Measurements from ENCODE around the gene PLCH2.

The PLCH2 gene

DNA sequence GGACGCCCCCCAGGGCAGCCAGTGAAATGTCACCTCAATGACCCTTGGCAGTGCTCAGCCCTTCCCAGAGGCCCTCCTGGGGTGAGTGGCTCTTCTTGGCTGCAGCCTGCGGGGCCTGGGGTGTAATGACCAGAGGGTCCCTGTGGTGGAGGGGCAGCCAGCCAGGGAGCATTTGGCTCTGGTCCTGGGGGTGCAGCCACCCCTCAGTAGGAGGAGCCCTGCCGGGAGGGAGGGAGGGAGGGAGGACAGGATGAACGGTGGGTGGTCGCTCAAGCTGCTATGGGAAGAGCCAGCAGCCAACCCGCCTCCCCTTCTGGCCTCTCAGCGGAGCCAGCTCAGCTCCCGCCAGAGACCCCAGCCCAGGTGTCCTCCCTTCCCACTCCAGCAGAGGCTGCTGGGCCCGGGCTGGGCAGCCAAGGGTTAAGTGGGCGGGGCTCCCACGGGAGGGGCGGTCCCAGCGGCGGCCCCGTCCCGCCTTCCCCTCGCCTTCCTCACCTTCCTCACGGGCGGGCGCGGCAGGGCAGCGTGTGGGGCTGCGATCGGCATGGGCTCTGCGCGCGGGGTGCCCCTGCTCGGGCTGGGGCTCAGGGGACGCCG lies 9.0 kb upstream of the PLCH2 start:
- H3K36me3 ChIP-seq (ENCODE audit: insufficient read depth, low read length) = no peaks in the 10 kb centered on the region
- no peaks in the 10 kb centered on the region; the same call in 1 of the 2 replicates for H3K27me3 ChIP-seq (ENCODE audit: insufficient read depth, low read length)
- H3F3A ChIP-seq (ENCODE audit: insufficient read depth, low read length) = no peaks in the 10 kb centered on the region
- no peak overlapping the region for H3K9ac ChIP-seq (ENCODE audit: low read length)
- no peaks in the 10 kb centered on the region for H3K4me1 ChIP-seq (ENCODE audit: insufficient read depth, low read length, severe bottlenecking)
- H3K27ac ChIP-seq (ENCODE audit: low read depth, low read length, poor library complexity, severe bottlenecking) = no peak overlapping the region
- no peak overlapping the region for H3K4me2 ChIP-seq (ENCODE audit: low read length)
- no peaks in the 10 kb centered on the region for H3K79me2 ChIP-seq (ENCODE audit: insufficient read depth, low read length)
- TF ChIP-seq EZH2 (IDR thresholded peaks at IDR 0.05; ENCODE audit: borderline replicate concordance, low read length) = no peak
- TF ChIP-seq, protein P1, sequence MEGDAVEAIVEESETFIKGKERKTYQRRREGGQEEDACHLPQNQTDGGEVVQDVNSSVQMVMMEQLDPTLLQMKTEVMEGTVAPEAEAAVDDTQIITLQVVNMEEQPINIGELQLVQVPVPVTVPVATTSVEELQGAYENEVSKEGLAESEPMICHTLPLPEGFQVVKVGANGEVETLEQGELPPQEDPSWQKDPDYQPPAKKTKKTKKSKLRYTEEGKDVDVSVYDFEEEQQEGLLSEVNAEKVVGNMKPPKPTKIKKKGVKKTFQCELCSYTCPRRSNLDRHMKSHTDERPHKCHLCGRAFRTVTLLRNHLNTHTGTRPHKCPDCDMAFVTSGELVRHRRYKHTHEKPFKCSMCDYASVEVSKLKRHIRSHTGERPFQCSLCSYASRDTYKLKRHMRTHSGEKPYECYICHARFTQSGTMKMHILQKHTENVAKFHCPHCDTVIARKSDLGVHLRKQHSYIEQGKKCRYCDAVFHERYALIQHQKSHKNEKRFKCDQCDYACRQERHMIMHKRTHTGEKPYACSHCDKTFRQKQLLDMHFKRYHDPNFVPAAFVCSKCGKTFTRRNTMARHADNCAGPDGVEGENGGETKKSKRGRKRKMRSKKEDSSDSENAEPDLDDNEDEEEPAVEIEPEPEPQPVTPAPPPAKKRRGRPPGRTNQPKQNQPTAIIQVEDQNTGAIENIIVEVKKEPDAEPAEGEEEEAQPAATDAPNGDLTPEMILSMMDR (IDR thresholded peaks at IDR 0.05; ENCODE audit: low read length) = no peak
- H2AFZ ChIP-seq (ENCODE audit: low read length) = no peak overlapping the region
- no peak overlapping the region for H3K4me3 ChIP-seq (ENCODE audit: low read depth, low read length, poor library complexity, severe bottlenecking)
- no peaks in the 10 kb centered on the region for H3K9me2 ChIP-seq (ENCODE audit: low read depth, low read length)
- H4K20me1 ChIP-seq (ENCODE audit: insufficient read depth, low read length) = no peaks in the 10 kb centered on the region
- H3K9me3 ChIP-seq (ENCODE audit: low read length) = no peaks in the 10 kb centered on the region

DNA sequence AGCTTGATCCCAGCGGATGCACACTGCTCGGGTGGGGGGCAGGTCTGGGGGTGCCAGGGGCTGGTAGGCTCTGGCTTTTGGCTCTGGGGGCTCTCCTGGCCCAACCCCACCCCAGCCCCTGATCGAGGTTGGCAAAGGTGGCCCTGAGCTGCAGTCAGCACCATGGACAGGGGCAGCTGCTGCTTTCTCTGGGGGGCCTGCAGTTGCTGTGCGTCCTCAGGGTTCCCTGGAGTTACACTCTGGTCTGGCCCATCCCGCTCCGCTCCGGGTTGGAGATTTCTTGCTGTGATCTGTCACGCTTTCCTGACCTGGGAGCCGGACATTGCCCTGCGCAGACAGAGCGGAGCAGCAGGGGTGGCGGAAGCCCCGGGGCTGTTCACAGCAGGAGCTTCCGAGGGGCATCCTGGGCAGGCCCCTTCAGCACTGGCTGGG lies 8.0 kb upstream of the PLCH2 start:
- H3K4me3 ChIP-seq (ENCODE audit: low read depth, low read length, poor library complexity, severe bottlenecking) = no peak overlapping the region

DNA sequence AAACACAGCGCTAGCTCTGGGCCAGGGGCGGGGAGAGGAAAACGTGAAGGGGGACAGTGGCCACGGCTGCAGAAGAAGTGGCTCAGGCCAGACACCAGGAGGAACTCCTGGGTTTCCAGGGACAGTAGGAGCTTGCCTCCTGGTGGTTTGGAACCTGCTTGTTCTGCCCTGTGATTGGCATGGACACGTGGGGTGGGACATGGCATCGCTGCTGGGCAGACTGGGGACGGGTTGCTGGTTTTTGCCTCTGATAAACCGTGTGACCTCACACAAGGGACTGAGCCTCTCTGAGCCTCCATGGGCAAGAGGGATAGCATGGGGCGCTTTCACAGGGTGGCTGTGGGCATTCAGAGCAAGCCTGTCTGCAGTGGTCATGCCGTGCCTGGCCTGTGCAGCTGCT lies 7.5 kb upstream of the PLCH2 start:
- H3K4me1 ChIP-seq (ENCODE audit: insufficient read depth, low read length, severe bottlenecking) = no peaks in the 10 kb centered on the region
- no peak overlapping the region for H2AFZ ChIP-seq (ENCODE audit: low read length)
- H3K4me2 ChIP-seq (ENCODE audit: low read length) = no peak overlapping the region
- H3K9ac ChIP-seq (ENCODE audit: low read length) = no peak overlapping the region
- H3F3A ChIP-seq (ENCODE audit: insufficient read depth, low read length) = no peaks in the 10 kb centered on the region
- no peaks in the 10 kb centered on the region for H3K9me3 ChIP-seq (ENCODE audit: low read length)
- TF ChIP-seq EZH2 (IDR thresholded peaks at IDR 0.05; ENCODE audit: borderline replicate concordance, low read length) = no peak
- TF ChIP-seq, protein P1 (IDR thresholded peaks at IDR 0.05; ENCODE audit: low read length) = no peak
- no peaks in the 10 kb centered on the region for H3K79me2 ChIP-seq (ENCODE audit: insufficient read depth, low read length)
- H4K20me1 ChIP-seq (ENCODE audit: insufficient read depth, low read length) = no peaks in the 10 kb centered on the region
- no peaks in the 10 kb centered on the region; the same call in 1 of the 2 replicates for H3K27me3 ChIP-seq (ENCODE audit: insufficient read depth, low read length)
- H3K36me3 ChIP-seq (ENCODE audit: insufficient read depth, low read length) = no peaks in the 10 kb centered on the region
- no peaks in the 10 kb centered on the region for H3K9me2 ChIP-seq (ENCODE audit: low read depth, low read length)
- H3K27ac ChIP-seq (ENCODE audit: low read depth, low read length, poor library complexity, severe bottlenecking) = no peak overlapping the region
- no peak overlapping the region for H3K4me3 ChIP-seq (ENCODE audit: low read depth, low read length, poor library complexity, severe bottlenecking)

More for the DNA sequence above, 8.0 kb upstream of the PLCH2 start:
- no peak overlapping the region for H3K9ac ChIP-seq (ENCODE audit: low read length)
- no peaks in the 10 kb centered on the region for H3K9me3 ChIP-seq (ENCODE audit: low read length)
- no peak overlapping the region for H3K27ac ChIP-seq (ENCODE audit: low read depth, low read length, poor library complexity, severe bottlenecking)
- TF ChIP-seq, protein P1 (IDR thresholded peaks at IDR 0.05; ENCODE audit: low read length) = no peak
- TF ChIP-seq EZH2 (IDR thresholded peaks at IDR 0.05; ENCODE audit: borderline replicate concordance, low read length) = no peak
- no peaks in the 10 kb centered on the region for H3K4me1 ChIP-seq (ENCODE audit: insufficient read depth, low read length, severe bottlenecking)
- H2AFZ ChIP-seq (ENCODE audit: low read length) = no peak overlapping the region
- no peaks in the 10 kb centered on the region for H3K9me2 ChIP-seq (ENCODE audit: low read depth, low read length)
- H3K36me3 ChIP-seq (ENCODE audit: insufficient read depth, low read length) = no peaks in the 10 kb centered on the region
- no peaks in the 10 kb centered on the region for H3F3A ChIP-seq (ENCODE audit: insufficient read depth, low read length)
- no peaks in the 10 kb centered on the region for H4K20me1 ChIP-seq (ENCODE audit: insufficient read depth, low read length)
- H3K27me3 ChIP-seq (ENCODE audit: insufficient read depth, low read length) = no peaks in the 10 kb centered on the region; the same call in 1 of the 2 replicates
- H3K4me2 ChIP-seq (ENCODE audit: low read length) = no peak overlapping the region
- H3K79me2 ChIP-seq (ENCODE audit: insufficient read depth, low read length) = no peaks in the 10 kb centered on the region
